HCT116 (cell line): ENCODE results near the gene MTARC2. TPM values are rescaled to one million over a fixed set of nuclear protein-coding genes. Genes with fewer than 3 reads are reported as not detected.

Source experiments
- ATAC-seq: fragments of 200-7000 bp; cut with Tn5 transposase; 2 replicates; pipeline ENCODE4 v1.9.1; 2020; ENCODE audit warnings: mild to moderate bottlenecking, moderate library complexity
- BruUV-seq: library from RNA; stranded (reverse); fragments of 400-500 nt; replicated peaks from 2 replicates; lab custom pipeline; 2021; lab: Mats Ljungman, UMichigan
- CTCF ChIA-PET: fragments of 300-600 bp; sonication (Branson Sonifier 250); formaldehyde crosslinking; loops from one replicate; lab custom pipeline; 2021; ENCODE audit warnings: antibody characterized with exemption; lab: Charles Lee
- POLR2A ChIA-PET: fragments of 300-600, 350-600 bp; sonication (Branson Sonifier 250); formaldehyde crosslinking; loops from one replicate; lab custom pipeline; 2021; ENCODE audit warnings: antibody characterized with exemption; lab: Charles Lee
- RAD21 ChIA-PET, 2 experiments: fragments of 300-600 bp; sonication (Branson Sonifier 250); formaldehyde crosslinking; loops; one replicate each; lab custom pipeline; 2023; ENCODE audit warnings: low total read pairs in 2 of 2; ENCODE audit not compliant: uncharacterized antibody in 2 of 2, unreplicated experiment in 2 of 2, low non-redundant PET in 1 of 2; lab: Charles Lee
- DNase-seq: peaks from one replicate; pipeline ENCODE4 v3.0.0-alpha.2; 2010; ENCODE audit warnings: low read depth, low spot score
- H2AFZ ChIP-seq: fragments of 200-600 bp; shearing (Covaris generic), sonication (generic); 2 replicates; pipeline ENCODE4 v1.6.1; 2017; ENCODE audit warnings: low read depth, mixed run types, mixed read lengths, antibody characterized with exemption, low read length; ENCODE audit not compliant: poor library complexity, severe bottlenecking
- H3K27ac ChIP-seq: 2 replicates; pipeline ENCODE4 v1.5.1; 2012; ENCODE audit warnings: low read depth, low read length
- H3K27me3 ChIP-seq: fragments of 200-600 bp; sonication (generic); 2 replicates; pipeline ENCODE4 v1.6.1; 2016; ENCODE audit warnings: mixed run types, low read length, mixed read lengths; ENCODE audit not compliant: insufficient read depth
- H3K36me3 ChIP-seq, 2 experiments: fragments of 200-500 bp in 1 of 2; fragments of 200-600 bp in 1 of 2; sonication (Bioruptor generic) in 1 of 2; sonication (generic) in 1 of 2; 2 replicates each; pipeline versions ENCODE4 v1.5.1 to v1.6.1; 2014 to 2016; ENCODE audit warnings: low read length in 2 of 2, inconsistent platforms in 1 of 2, mixed read lengths in 1 of 2, mixed run types in 1 of 2; ENCODE audit not compliant: insufficient read depth in 2 of 2, control insufficient read depth in 1 of 2
- H3K4me1 ChIP-seq, 2 experiments: fragments of 200-600 bp in 1 of 2; sonication (generic) in 1 of 2; 2 replicates each; pipeline versions ENCODE4 v1.5.1 to v1.6.1; 2012 to 2017; ENCODE audit warnings: low read length in 2 of 2, inconsistent platforms in 1 of 2, mild to moderate bottlenecking in 1 of 2, mixed read lengths in 1 of 2, mixed run types in 1 of 2, moderate library complexity in 1 of 2; ENCODE audit not compliant: insufficient read depth in 2 of 2, control insufficient read depth in 1 of 2
- H3K4me2 ChIP-seq: fragments of 200-600 bp; sonication (generic); 2 replicates; pipeline ENCODE4 v1.6.1; 2017; ENCODE audit warnings: mixed run types, low read length, mixed read lengths
- H3K4me3 ChIP-seq, 2 experiments: fragments of 200-600 bp in 1 of 2; sonication (generic) in 1 of 2; replicated peaks in 1 of 2; 2 replicates each; pipeline ENCODE4 v1.5.1; 2011 to 2016; ENCODE audit warnings: low read length in 2 of 2, control low read depth in 1 of 2, low read depth in 1 of 2, mild to moderate bottlenecking in 1 of 2, mixed read lengths in 1 of 2, mixed run types in 1 of 2
- H3K79me2 ChIP-seq: fragments of 200-600 bp; sonication (generic); 2 replicates; pipeline ENCODE4 v1.6.1; 2017; ENCODE audit warnings: mild to moderate bottlenecking, mixed run types, low read length, moderate library complexity, mixed read lengths; ENCODE audit not compliant: insufficient read depth
- H3K9ac ChIP-seq: fragments of 200-600 bp; sonication (generic); 2 replicates; pipeline ENCODE4 v1.6.1; 2016; ENCODE audit warnings: low read length, mixed read lengths
- H3K9me2 ChIP-seq: fragments of 200-600 bp; sonication (generic), shearing (Covaris generic); 2 replicates; pipeline ENCODE4 v1.6.1; 2017; ENCODE audit warnings: mixed run types, mild to moderate bottlenecking, moderate library complexity; ENCODE audit not compliant: insufficient read depth
- H3K9me3 ChIP-seq, 2 experiments: fragments of 200-500 bp in 1 of 2; fragments of 200-600 bp in 1 of 2; sonication (Bioruptor generic) in 1 of 2; sonication (generic) in 1 of 2; 2 replicates each; pipeline ENCODE4 v1.6.1; 2014 to 2017; ENCODE audit warnings: low read length in 2 of 2, mixed read lengths in 2 of 2, inconsistent platforms in 1 of 2, low read depth in 1 of 2, mild to moderate bottlenecking in 1 of 2, mixed run types in 1 of 2, moderate library complexity in 1 of 2; ENCODE audit not compliant: control insufficient read depth in 1 of 2, insufficient read depth in 1 of 2
- H4K20me1 ChIP-seq: fragments of 200-600 bp; sonication (generic), shearing (Covaris generic); 2 replicates; pipeline ENCODE4 v1.6.1; 2017; ENCODE audit warnings: mixed run types, mild to moderate bottlenecking, moderate library complexity; ENCODE audit not compliant: insufficient read depth
- EZH2 ChIP-seq: fragments of 200-600 bp; sonication (generic); IDR thresholded peaks from 2 replicates; pipeline ENCODE4 v1.6.1; 2017; ENCODE audit warnings: antibody characterized with exemption, mixed run types
- EZH2phosphoT487 ChIP-seq: fragments of 200-600 bp; IDR thresholded peaks from 2 replicates; pipeline ENCODE4 v1.6.1; 2018; ENCODE audit warnings: antibody characterized with exemption, borderline replicate concordance
- JUND ChIP-seq: IDR thresholded peaks from 2 replicates; pipeline ENCODE4 v1.6.1; 2012
- POLR2A ChIP-seq: IDR thresholded peaks from 2 replicates; pipeline ENCODE4 v1.7.0; 2011; ENCODE audit warnings: borderline replicate concordance; ENCODE audit not compliant: insufficient read depth, insufficient read length; ENCODE audit errors: extremely low read depth
- YY1 ChIP-seq: IDR thresholded peaks from 2 replicates; pipeline ENCODE4 v1.6.1; 2011; ENCODE audit warnings: low read length, low read depth, moderate library complexity, mild to moderate bottlenecking; ENCODE audit not compliant: insufficient replicate concordance; ENCODE audit errors: extremely low read depth
- intact Hi-C: fragments of 100-400 bp; cut with micrococcal nuclease; formaldehyde crosslinking; loops from 2 replicates; pipeline ENCODE4 v1.10.0; 2022
- total RNA-seq: library from RNA; stranded (reverse); gene quantifications from one replicate; pipeline ENCODE4 v1.2.1, GENCODE V29; 2021; ENCODE audit not compliant: unreplicated experiment
- TF ChIP-seq, protein P1 (sequence below), 3 experiments: fragments of 200-600 bp in 1 of 3; sonication (generic) in 1 of 3; IDR thresholded peaks in 2 of 3; conservative IDR thresholded peaks in 1 of 3; 2 replicates each; pipeline ENCODE4 v1.5.1; 2012 to 2017; ENCODE audit warnings: low read depth in 2 of 3, low read length in 2 of 3, antibody characterized with exemption in 1 of 3, borderline replicate concordance in 1 of 3, control low read depth in 1 of 3, mild to moderate bottlenecking in 1 of 3, mixed read lengths in 1 of 3, mixed run types in 1 of 3, moderate library complexity in 1 of 3; ENCODE audit not compliant: insufficient read depth in 1 of 3
- TF ChIP-seq, protein P2 (sequence below): IDR thresholded peaks from 2 replicates; pipeline ENCODE4 v1.6.1; 2012
- TF ChIP-seq, protein P3 (sequence below): IDR thresholded peaks from 2 replicates; pipeline ENCODE4 v1.6.1; 2012

The MTARC2 gene
- total RNA-seq, 1 experiment from 2014 or later: 16.6 TPM

DNA sequence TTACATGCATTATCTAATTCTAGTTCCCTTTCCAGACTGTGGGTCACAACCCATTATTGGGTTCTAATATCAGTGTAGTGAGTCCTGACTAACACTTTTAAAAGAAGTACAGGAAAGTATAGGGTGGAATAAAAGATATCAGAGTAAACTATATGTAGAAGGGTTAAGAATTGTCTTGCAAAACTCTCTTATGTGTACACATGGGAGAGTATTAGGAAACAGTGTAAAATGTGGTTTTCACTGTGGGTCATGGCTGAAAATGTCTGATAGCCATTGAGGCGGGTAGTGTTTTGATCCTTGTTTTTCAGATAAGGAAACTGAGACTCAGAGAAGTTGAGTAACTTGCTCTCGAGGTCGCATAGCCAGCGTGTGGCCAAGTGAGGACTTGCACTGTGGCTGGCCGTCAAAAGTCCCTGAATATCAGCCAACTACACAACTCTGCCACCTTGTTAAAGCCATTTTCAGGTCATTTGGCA is 20.0 kb downstream of the MTARC2 start:
- no peak overlapping the region for H2AFZ ChIP-seq
- no peak overlapping the region for H3K4me2 ChIP-seq
- ChIA-PET POLR2A (no interaction called here), RAD21 (no interaction called here), CTCF (no interaction called here)
- H4K20me1 ChIP-seq: no peaks in the 10 kb centered on the region
- H3K9ac ChIP-seq: no peak overlapping the region
- DNase-seq (no peak), ATAC-seq (no peak)
- TF ChIP-seq, protein P1, sequence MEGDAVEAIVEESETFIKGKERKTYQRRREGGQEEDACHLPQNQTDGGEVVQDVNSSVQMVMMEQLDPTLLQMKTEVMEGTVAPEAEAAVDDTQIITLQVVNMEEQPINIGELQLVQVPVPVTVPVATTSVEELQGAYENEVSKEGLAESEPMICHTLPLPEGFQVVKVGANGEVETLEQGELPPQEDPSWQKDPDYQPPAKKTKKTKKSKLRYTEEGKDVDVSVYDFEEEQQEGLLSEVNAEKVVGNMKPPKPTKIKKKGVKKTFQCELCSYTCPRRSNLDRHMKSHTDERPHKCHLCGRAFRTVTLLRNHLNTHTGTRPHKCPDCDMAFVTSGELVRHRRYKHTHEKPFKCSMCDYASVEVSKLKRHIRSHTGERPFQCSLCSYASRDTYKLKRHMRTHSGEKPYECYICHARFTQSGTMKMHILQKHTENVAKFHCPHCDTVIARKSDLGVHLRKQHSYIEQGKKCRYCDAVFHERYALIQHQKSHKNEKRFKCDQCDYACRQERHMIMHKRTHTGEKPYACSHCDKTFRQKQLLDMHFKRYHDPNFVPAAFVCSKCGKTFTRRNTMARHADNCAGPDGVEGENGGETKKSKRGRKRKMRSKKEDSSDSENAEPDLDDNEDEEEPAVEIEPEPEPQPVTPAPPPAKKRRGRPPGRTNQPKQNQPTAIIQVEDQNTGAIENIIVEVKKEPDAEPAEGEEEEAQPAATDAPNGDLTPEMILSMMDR (IDR thresholded peaks at IDR 0.05 in 2 of 3, conservative IDR thresholded peaks at IDR 0.05 in 1 of 3; ENCODE audit: borderline replicate concordance in 1 of 3, insufficient read depth in 1 of 3, low read depth in 2 of 3, low read length in 2 of 3): no peak
- TF ChIP-seq POLR2A (no peak), EZH2phosphoT487 (no peak), YY1 (no peak), JUND (no peak), EZH2 (no peak)
- TF ChIP-seq, protein P2, sequence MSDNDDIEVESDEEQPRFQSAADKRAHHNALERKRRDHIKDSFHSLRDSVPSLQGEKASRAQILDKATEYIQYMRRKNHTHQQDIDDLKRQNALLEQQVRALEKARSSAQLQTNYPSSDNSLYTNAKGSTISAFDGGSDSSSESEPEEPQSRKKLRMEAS: no peak
- TF ChIP-seq, protein P3, sequence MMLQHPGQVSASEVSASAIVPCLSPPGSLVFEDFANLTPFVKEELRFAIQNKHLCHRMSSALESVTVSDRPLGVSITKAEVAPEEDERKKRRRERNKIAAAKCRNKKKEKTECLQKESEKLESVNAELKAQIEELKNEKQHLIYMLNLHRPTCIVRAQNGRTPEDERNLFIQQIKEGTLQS: no peak
- H3K9me2 ChIP-seq: no peaks in the 10 kb centered on the region
- H3K79me2 ChIP-seq: no peaks in the 10 kb centered on the region
- no peaks in the 10 kb centered on the region for H3K9me3 ChIP-seq
- no peaks in the 10 kb centered on the region for H3K27me3 ChIP-seq
- intact Hi-C loops: no loop called here
- H3K4me3 ChIP-seq: no peak overlapping the region
- no peak overlapping the region for H3K27ac ChIP-seq
- H3K4me1 ChIP-seq: no peaks in the 10 kb centered on the region
- no TSS peak for BruUV-seq
- peaks cover 0 to 2% of the 10 kb centered on the region in 2 experiments; a peak in 1 of 4 replicates for H3K36me3 ChIP-seq

DNA sequence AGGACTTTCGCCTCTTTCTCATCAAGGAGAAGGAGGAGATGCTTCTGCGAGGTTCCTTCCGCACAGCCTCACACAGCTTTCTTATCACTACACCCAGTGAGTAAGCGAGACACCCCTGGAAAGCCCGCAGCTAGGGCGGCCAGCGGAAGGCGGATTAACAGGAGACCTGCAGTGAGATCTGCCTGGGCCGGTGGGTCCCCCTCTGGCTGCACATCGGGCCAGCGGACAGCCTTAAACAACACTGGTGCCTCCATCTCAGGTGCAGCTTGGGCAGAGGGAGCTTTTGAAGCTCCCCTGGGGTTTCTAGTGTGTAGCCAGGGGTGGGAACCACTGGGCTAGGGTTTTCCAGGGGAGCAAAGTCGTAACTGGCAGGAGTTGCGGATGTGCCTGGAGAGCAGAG is 21.1 kb downstream of the MTARC2 start:
- Histone ChIP-seq H3K4me1 (no peaks in the 10 kb centered on the region), H3K79me2 (no peaks in the 10 kb centered on the region), H3K36me3 (no peaks in the 10 kb centered on the region; a peak in 1 of 4 replicates), H3K9me3 (no peaks in the 10 kb centered on the region), H3K4me2 (no peak overlapping the region), H3K27ac (no peak overlapping the region), H3K27me3 (no peaks in the 10 kb centered on the region), H4K20me1 (no peaks in the 10 kb centered on the region), H3K9ac (no peak overlapping the region), H2AFZ (no peak overlapping the region), H3K4me3 (no peak overlapping the region), H3K9me2 (no peaks in the 10 kb centered on the region)
- intact Hi-C loops: no loop called here
- TF ChIP-seq EZH2phosphoT487: no peak
- TF ChIP-seq POLR2A: no peak
- ChIA-PET POLR2A (no interaction called here), CTCF (no interaction called here), RAD21 (no interaction called here)
- DNase-seq (no peak), ATAC-seq (no peak)
- no TSS peak for BruUV-seq
